ENCODE measurements around the gene AMBP. TPM values are rescaled to one million over a fixed set of nuclear protein-coding genes. Genes with fewer than 3 reads are reported as not detected.

AMBP gene
- total RNA-seq, 1 donor from 2014 or later, result not detected

- Histone ChIP-seq H3K4me3 (ENCODE audit: low read depth, low read length) (no peak overlapping the region), H3K27me3 (ENCODE audit: control insufficient read depth, insufficient read depth, low read length) (peaks cover 4% of the 10 kb centered on the region), H3K36me3 (ENCODE audit: control insufficient read depth, insufficient read depth, low read length) (no peaks in the 10 kb centered on the region)
- no peak for DNase-seq (ENCODE audit: low read depth)
- no peak for FAIRE-seq
- no peak for TF ChIP-seq CTCF (IDR thresholded peaks at IDR 0.05; ENCODE audit: insufficient read depth, low read length, severe bottlenecking)
Observed at GRCh38 chr9:114081441-114082016, 3.4 kb upstream of the AMBP start.

DNA sequence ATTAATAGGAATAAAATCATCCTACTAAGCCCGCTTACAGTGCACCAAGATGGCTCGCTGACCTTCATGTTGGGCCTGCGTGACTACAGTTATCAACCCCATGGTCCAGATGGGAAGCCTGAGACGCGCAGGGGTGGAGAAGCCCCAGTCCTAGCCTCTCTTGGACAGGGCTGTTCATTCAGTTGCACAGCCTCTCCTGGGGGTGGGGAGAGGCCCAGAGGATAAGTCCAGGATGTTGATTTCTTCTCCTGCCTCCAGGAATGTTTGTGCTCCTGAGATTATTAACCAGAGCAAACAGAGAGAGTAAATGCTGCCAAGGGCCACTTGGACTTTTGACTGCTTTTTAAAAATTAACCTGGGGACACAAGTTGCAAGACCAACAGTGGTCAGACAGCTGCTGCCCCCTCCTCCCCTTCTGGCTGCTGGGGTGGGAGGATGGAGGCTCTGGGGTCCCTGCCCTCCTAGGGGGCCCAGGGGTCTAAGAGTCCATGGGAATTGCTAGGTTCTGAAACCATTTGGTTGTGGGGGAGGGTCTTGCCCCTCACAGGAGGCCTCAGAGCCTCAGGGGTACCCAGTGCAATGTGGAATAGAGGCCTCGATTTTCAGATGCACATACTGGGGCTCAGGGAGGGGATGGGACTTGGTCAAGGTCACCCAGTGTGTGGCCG, 2.8 kb upstream of the AMBP start:
- Histone ChIP-seq H3K36me3 (ENCODE audit: control insufficient read depth, insufficient read depth, low read length) (no peaks in the 10 kb centered on the region), H3K27me3 (ENCODE audit: control insufficient read depth, insufficient read depth, low read length) (peaks cover 4% of the 10 kb centered on the region), H3K4me3 (ENCODE audit: low read depth, low read length) (no peak overlapping the region)
- no peak for TF ChIP-seq CTCF (IDR thresholded peaks at IDR 0.05; ENCODE audit: insufficient read depth, low read length, severe bottlenecking)
- DNase-seq (ENCODE audit: low read depth) (no peak), FAIRE-seq (no peak)

DNA sequence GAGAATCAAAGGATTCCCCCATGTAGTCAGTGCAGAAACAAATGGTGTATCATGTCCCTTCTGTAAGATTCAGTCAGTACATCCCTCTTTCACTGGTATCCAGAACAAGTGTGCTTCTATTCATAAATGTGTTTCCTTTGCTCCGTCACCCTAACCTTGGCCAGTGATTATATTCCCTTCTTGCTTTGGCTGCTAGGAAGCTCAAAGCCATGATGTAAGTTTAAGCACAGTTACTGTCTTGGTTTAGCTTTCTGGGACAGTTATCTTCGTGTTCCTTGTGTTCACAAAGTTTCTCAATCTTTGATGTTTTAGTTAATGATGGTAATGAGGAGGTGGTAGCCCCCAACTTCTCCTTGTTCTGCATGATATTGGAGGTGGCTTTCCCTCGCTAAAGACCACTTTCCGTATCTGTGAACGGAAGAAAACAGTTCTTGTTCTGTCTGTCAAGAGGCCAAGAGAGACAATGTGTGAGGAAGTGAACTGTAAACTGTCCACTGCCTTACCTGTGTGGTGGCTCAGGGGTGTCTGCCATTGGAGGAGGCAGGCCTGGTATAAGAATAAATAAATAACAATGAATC, 2.2 kb upstream of the AMBP start:
- DNase-seq (ENCODE audit: low read depth) (no peak), FAIRE-seq (no peak)
- Histone ChIP-seq H3K4me3 (ENCODE audit: low read depth, low read length) (no peak overlapping the region), H3K27me3 (ENCODE audit: control insufficient read depth, insufficient read depth, low read length) (peaks cover 4% of the 10 kb centered on the region), H3K36me3 (ENCODE audit: control insufficient read depth, insufficient read depth, low read length) (no peaks in the 10 kb centered on the region)
- TF ChIP-seq CTCF (IDR thresholded peaks at IDR 0.05; ENCODE audit: insufficient read depth, low read length, severe bottlenecking), result no peak

GRCh38 chr9:114078781-114079156, 669 bp upstream of the AMBP start:
- Histone ChIP-seq H3K4me3 (ENCODE audit: low read depth, low read length) (no peak overlapping the region), H3K27me3 (ENCODE audit: control insufficient read depth, insufficient read depth, low read length) (peaks cover 7% of the 10 kb centered on the region), H3K36me3 (ENCODE audit: control insufficient read depth, insufficient read depth, low read length) (no peaks in the 10 kb centered on the region)
- no peak for TF ChIP-seq CTCF (IDR thresholded peaks at IDR 0.05; ENCODE audit: insufficient read depth, low read length, severe bottlenecking)
- DNase-seq (ENCODE audit: low read depth) (no peak), FAIRE-seq (no peak)

- Histone ChIP-seq H3K27me3 (ENCODE audit: control insufficient read depth, insufficient read depth, low read length) (peaks cover 7% of the 10 kb centered on the region), H3K4me3 (ENCODE audit: low read depth, low read length) (no peak overlapping the region), H3K36me3 (ENCODE audit: control insufficient read depth, insufficient read depth, low read length) (no peaks in the 10 kb centered on the region)
- FAIRE-seq (no peak), DNase-seq (ENCODE audit: low read depth) (no peak)
- no peak for TF ChIP-seq CTCF (IDR thresholded peaks at IDR 0.05; ENCODE audit: insufficient read depth, low read length, severe bottlenecking)
Observed at GRCh38 chr9:114077162-114077837, 800 bp downstream of the AMBP start.
